Measurements from ENCODE around the gene FMNL2.

Gene FMNL2

GRCh38 chr2:152509772-152510491 is 175.0 kb downstream of the FMNL2 start:
- TF ChIP-seq CTCF (IDR thresholded peaks at IDR 0.05) = no peak
- DNase-seq = no peak
- H3K9me3 ChIP-seq = no peaks in the 10 kb centered on the region
- H3K4me1 ChIP-seq = peaks cover 0 to 16% (median 10%) of the 10 kb centered on the region in 4 donors
- H3K27ac ChIP-seq = no peak overlapping the region
- no peak overlapping the region for H3K4me3 ChIP-seq
- H3K36me3 ChIP-seq = no peaks in the 10 kb centered on the region
- no peaks in the 10 kb centered on the region for H3K27me3 ChIP-seq
- intact Hi-C loops (cut with DNase I; ENCODE audit: low total_unique reads) = no loop called here

GRCh38 chr2:152510621-152511020 is 175.6 kb downstream of the FMNL2 start:
- Histone ChIP-seq H3K4me1 (peaks cover 0 to 12% (median 8%) of the 10 kb centered on the region in 4 donors), H3K27me3 (no peaks in the 10 kb centered on the region), H3K36me3 (no peaks in the 10 kb centered on the region), H3K27ac (no peak overlapping the region), H3K4me3 (no peak overlapping the region), H3K9me3 (no peaks in the 10 kb centered on the region)
- intact Hi-C loops (cut with DNase I; ENCODE audit: low total_unique reads) = no loop called here
- DNase-seq = no peak
- TF ChIP-seq CTCF (IDR thresholded peaks at IDR 0.05) = no peak

- intact Hi-C loops (cut with DNase I; ENCODE audit: low total_unique reads) = no loop called here
- DNase-seq = no peak
- Histone ChIP-seq H3K27me3 (no peaks in the 10 kb centered on the region), H3K9me3 (no peaks in the 10 kb centered on the region), H3K4me1 (peaks cover 0 to 12% (median 8%) of the 10 kb centered on the region in 4 donors), H3K27ac (no peak overlapping the region), H3K36me3 (no peaks in the 10 kb centered on the region), H3K4me3 (no peak overlapping the region)
- TF ChIP-seq CTCF (IDR thresholded peaks at IDR 0.05) = no peak
Observed at GRCh38 chr2:152511981-152512380, 177.0 kb downstream of the FMNL2 start.

GRCh38 chr2:152513029-152513428 is 178.1 kb downstream of the FMNL2 start:
- TF ChIP-seq CTCF (IDR thresholded peaks at IDR 0.05) = no peak
- intact Hi-C loops (cut with DNase I; ENCODE audit: low total_unique reads) = no loop called here
- Histone ChIP-seq H3K9me3 (no peaks in the 10 kb centered on the region), H3K4me3 (no peak overlapping the region), H3K36me3 (no peaks in the 10 kb centered on the region), H3K4me1 (peaks cover 0 to 12% (median 8%) of the 10 kb centered on the region in 4 donors), H3K27ac (no peak overlapping the region), H3K27me3 (no peaks in the 10 kb centered on the region)
- no peak for DNase-seq

- Histone ChIP-seq H3K36me3 (no peaks in the 10 kb centered on the region), H3K9me3 (no peaks in the 10 kb centered on the region), H3K4me3 (no peak overlapping the region), H3K27me3 (no peaks in the 10 kb centered on the region), H3K27ac (no peak overlapping the region), H3K4me1 (peaks cover 0 to 12% (median 8%) of the 10 kb centered on the region in 4 donors)
- no peak for DNase-seq
- TF ChIP-seq CTCF (IDR thresholded peaks at IDR 0.05) = no peak
- intact Hi-C loops (cut with DNase I; ENCODE audit: low total_unique reads) = no loop called here
Observed at GRCh38 chr2:152513681-152514080, 178.7 kb downstream of the FMNL2 start.
